WTC11 (cell line): ENCODE data around the gene RNF169. TPM values are rescaled to one million over a fixed set of nuclear protein-coding genes. Genes with fewer than 3 reads are reported as not detected.

ENCODE experiments used
- ATAC-seq: fragments of 200-7000 bp; cut with Tn5 transposase; 2 replicates; pipeline ENCODE4 v1.10.0; 2021; ENCODE audit warnings: mild to moderate bottlenecking, moderate library complexity
- CTCF ChIA-PET: fragments of 300-600 bp; sonication (Branson Sonifier 250); formaldehyde crosslinking; loops from one replicate; lab custom pipeline; 2021; ENCODE audit warnings: antibody characterized with exemption; lab: Charles Lee
- POLR2A ChIA-PET: fragments of 350-600 bp; sonication (Branson Sonifier 250); formaldehyde crosslinking; loops from one replicate; lab custom pipeline; 2021; ENCODE audit warnings: antibody characterized with exemption; lab: Charles Lee
- DNase-seq: peaks from one replicate; pipeline ENCODE4 v3.0.0; 2021; ENCODE audit warnings: low spot score
- H3K27ac Mint-ChIP-seq: 2 replicates; pipeline ENCODE4 v1.8.0; 2021; ENCODE audit warnings: mixed read lengths
- H3K27me3 Mint-ChIP-seq: 2 replicates; pipeline ENCODE4 v1.8.0; 2021; ENCODE audit warnings: low read depth, mild to moderate bottlenecking, moderate library complexity, mixed read lengths
- H3K36me3 Mint-ChIP-seq: 2 replicates; pipeline ENCODE4 v1.8.0; 2021; ENCODE audit warnings: mixed read lengths
- H3K4me1 Mint-ChIP-seq: 2 replicates; pipeline ENCODE4 v1.8.0; 2022; ENCODE audit warnings: mixed read lengths
- H3K4me3 Mint-ChIP-seq: 2 replicates; pipeline ENCODE4 v1.8.0; 2021; ENCODE audit warnings: mild to moderate bottlenecking, moderate library complexity, mixed read lengths
- H3K9me3 Mint-ChIP-seq: 2 replicates; pipeline ENCODE4 v1.8.0; 2021; ENCODE audit warnings: mixed read lengths
- ATF1 ChIP-seq: sonication (generic); formaldehyde crosslinking; IDR thresholded peaks from 2 replicates; pipeline ENCODE4 v1.8.1; 2023; ENCODE audit warnings: mild to moderate bottlenecking, moderate library complexity, missing genetic modification reagents
- CREB1 ChIP-seq: sonication (generic); formaldehyde crosslinking; IDR thresholded peaks from 2 replicates; pipeline ENCODE4 v1.8.0; 2023; ENCODE audit warnings: mild to moderate bottlenecking, missing genetic modification reagents
- ELF4 ChIP-seq: sonication (generic); formaldehyde crosslinking; IDR thresholded peaks from 2 replicates; pipeline ENCODE4 v1.8.1; 2022; ENCODE audit warnings: low read depth, mild to moderate bottlenecking, moderate library complexity, missing genetic modification reagents
- EMX1 ChIP-seq: fragments of 250-450 bp; sonication (Bioruptor Pico); IDR thresholded peaks from 2 replicates; pipeline ENCODE4 v1.8.0; 2021; ENCODE audit warnings: mild to moderate bottlenecking
- JAZF1 ChIP-seq: fragments of 250-450 bp; sonication (Bioruptor Pico); IDR thresholded peaks from 2 replicates; pipeline ENCODE4 v1.9.0; 2021; ENCODE audit warnings: moderate library complexity, mild to moderate bottlenecking, inconsistent platforms
- MXD4 ChIP-seq: fragments of 250-450 bp; sonication (Bioruptor Pico); IDR thresholded peaks from 2 replicates; pipeline ENCODE4 v1.8.0; 2021; ENCODE audit warnings: mild to moderate bottlenecking, moderate library complexity, borderline replicate concordance
- NFATC4 ChIP-seq: fragments of 250-450 bp; sonication (Bioruptor Pico); IDR thresholded peaks from 2 replicates; pipeline ENCODE4 v1.9.0; 2021; ENCODE audit warnings: mild to moderate bottlenecking
- NFE2L1 ChIP-seq: sonication (generic); formaldehyde crosslinking; IDR thresholded peaks from 2 replicates; pipeline ENCODE4 v1.8.1; 2023; ENCODE audit warnings: missing genetic modification reagents
- OVOL2 ChIP-seq: fragments of 250-450 bp; sonication (Bioruptor Pico); IDR thresholded peaks from 2 replicates; pipeline ENCODE4 v1.9.0; 2021; ENCODE audit warnings: mild to moderate bottlenecking, borderline replicate concordance
- RELA ChIP-seq: sonication (generic); formaldehyde crosslinking; IDR thresholded peaks from 2 replicates; pipeline ENCODE4 v1.8.1; 2022; ENCODE audit warnings: missing genetic modification reagents, mild to moderate bottlenecking, borderline replicate concordance
- SMAD3 ChIP-seq: sonication (generic); formaldehyde crosslinking; IDR thresholded peaks from 2 replicates; pipeline ENCODE4 v1.8.0; 2022; ENCODE audit warnings: missing genetic modification reagents, mild to moderate bottlenecking, borderline replicate concordance
- SMAD4 ChIP-seq: sonication (generic); formaldehyde crosslinking; IDR thresholded peaks from 2 replicates; pipeline ENCODE4 v1.8.0; 2022; ENCODE audit warnings: mild to moderate bottlenecking, missing genetic modification reagents
- SP1 ChIP-seq: sonication (generic); formaldehyde crosslinking; conservative IDR thresholded peaks from 2 replicates; pipeline ENCODE4 v1.8.1; 2022; ENCODE audit warnings: missing genetic modification reagents
- TCF7 ChIP-seq: sonication (generic); formaldehyde crosslinking; IDR thresholded peaks from 2 replicates; pipeline ENCODE4 v1.8.0; 2022; ENCODE audit warnings: mild to moderate bottlenecking, low read depth, missing genetic modification reagents, moderate library complexity
- ZNF219 ChIP-seq: sonication (generic); formaldehyde crosslinking; IDR thresholded peaks from 2 replicates; pipeline ENCODE4 v1.8.0; 2023; ENCODE audit warnings: missing genetic modification reagents, mild to moderate bottlenecking, borderline replicate concordance
- ZNF232 ChIP-seq: sonication (generic); formaldehyde crosslinking; IDR thresholded peaks from 2 replicates; pipeline ENCODE4 v1.8.0; 2022; ENCODE audit warnings: mild to moderate bottlenecking, missing genetic modification reagents
- ZNF416 ChIP-seq: fragments of 250-450 bp; sonication (Bioruptor Pico); IDR thresholded peaks from 2 replicates; pipeline ENCODE4 v1.9.0; 2021; ENCODE audit warnings: mild to moderate bottlenecking, inconsistent platforms
- ZNF671 ChIP-seq: fragments of 250-450 bp; sonication (Bioruptor Pico); IDR thresholded peaks from 2 replicates; pipeline ENCODE4 v1.8.0; 2021; ENCODE audit warnings: mild to moderate bottlenecking
- total RNA-seq: library from RNA; stranded (reverse); gene quantifications from 3 replicates; pipeline ENCODE4 v1.2.3, GENCODE V29; 2021
- TF ChIP-seq, protein P1 (sequence below): sonication (generic); formaldehyde crosslinking; IDR thresholded peaks from 2 replicates; pipeline ENCODE4 v1.8.0; 2023; ENCODE audit warnings: mild to moderate bottlenecking, missing genetic modification reagents
- TF ChIP-seq, protein P2 (sequence below): fragments of 250-450 bp; sonication (Bioruptor Pico); IDR thresholded peaks from 2 replicates; pipeline ENCODE4 v1.9.0; 2021; ENCODE audit warnings: moderate library complexity, mild to moderate bottlenecking, inconsistent platforms, borderline replicate concordance
- TF ChIP-seq, protein P3 (sequence below): fragments of 250-450 bp; sonication (Bioruptor Pico); IDR thresholded peaks from 2 replicates; pipeline ENCODE4 v1.9.0; 2021; ENCODE audit warnings: mild to moderate bottlenecking

Gene RNF169
- total RNA-seq, 1 experiment from 2014 or later: 13.6 TPM

DNA sequence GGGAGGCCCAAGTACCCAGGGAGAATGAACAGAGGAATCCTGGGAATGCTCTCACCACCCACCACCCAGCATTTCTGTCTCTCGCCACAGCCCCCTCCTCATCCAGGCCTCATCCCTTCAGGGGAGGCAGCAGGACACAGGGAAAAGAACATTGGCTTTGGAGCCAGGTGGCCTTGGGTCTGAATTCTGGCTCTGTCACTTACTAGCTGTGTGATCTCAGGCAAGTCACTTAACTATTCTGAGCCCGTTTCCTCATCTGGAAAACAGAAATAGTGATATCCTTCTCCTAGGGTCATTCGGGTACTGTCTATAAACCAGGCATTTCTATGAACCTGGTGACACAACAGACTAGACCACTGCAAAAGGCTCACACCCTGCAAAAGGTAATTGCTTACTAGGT is 39.5 kb upstream of the RNF169 start:
- Mint-ChIP-seq H3K27me3 (no peaks in the 10 kb centered on the region), H3K27ac (no peak overlapping the region), H3K4me3 (no peak overlapping the region), H3K4me1 (peaks cover 11% of the 10 kb centered on the region), H3K9me3 (no peaks in the 10 kb centered on the region), H3K36me3 (no peaks in the 10 kb centered on the region)
- DNase-seq (no peak), ATAC-seq (no peak)
- POLR2A ChIA-PET: no interaction called here
- CTCF ChIA-PET: interaction anchor here (1.4 kb wide), 1 partner anchor 13 kb away, joined by 3 read pairs; no protein-coding TSS in a partner anchor
- TF ChIP-seq OVOL2 (CRISPR knock-in tag) (no peak), ATF1 (CRISPR knock-in tag) (no peak), ELF4 (CRISPR knock-in tag) (no peak), ZNF671 (no peak), ZNF219 (CRISPR knock-in tag) (no peak), MXD4 (CRISPR knock-in tag) (no peak), NFATC4 (no peak)

DNA sequence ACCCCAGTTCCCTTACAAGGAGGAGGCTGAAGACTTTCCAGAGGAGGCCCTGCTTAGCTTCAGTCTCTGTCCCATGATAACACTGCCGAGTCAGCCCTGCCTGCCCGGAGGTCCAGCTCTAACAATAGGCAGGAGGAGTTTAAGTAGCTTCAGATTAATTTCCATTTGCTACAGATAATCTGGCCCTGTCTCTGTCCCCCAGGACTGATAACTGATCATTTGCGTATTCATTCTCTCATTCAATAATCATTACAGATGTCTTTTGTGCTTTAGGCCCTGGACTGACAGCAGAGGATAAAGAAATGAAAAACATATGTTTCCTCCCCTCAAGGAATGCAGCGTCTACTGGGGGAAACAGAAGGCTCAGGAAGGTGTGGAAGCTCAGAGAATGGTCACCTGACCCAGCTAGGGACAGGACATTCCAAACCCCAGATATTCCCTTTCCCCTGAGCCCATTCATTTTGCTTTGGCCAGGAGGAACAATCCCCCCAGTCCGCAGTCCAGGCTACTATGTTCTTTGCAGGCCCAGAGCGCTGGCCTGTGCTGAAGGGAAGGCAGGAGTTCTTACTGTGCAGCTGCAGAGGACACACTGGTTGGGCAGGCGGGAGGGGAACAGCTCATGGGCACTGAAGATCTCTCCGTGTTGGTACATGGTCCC is 38.2 kb upstream of the RNF169 start:
- H3K27me3 Mint-ChIP-seq: no peaks in the 10 kb centered on the region
- no peak overlapping the region for H3K4me3 Mint-ChIP-seq
- no peak for TF ChIP-seq EMX1 (CRISPR knock-in tag)
- no peak for TF ChIP-seq NFE2L1 (CRISPR knock-in tag)
- TF ChIP-seq, protein P1, sequence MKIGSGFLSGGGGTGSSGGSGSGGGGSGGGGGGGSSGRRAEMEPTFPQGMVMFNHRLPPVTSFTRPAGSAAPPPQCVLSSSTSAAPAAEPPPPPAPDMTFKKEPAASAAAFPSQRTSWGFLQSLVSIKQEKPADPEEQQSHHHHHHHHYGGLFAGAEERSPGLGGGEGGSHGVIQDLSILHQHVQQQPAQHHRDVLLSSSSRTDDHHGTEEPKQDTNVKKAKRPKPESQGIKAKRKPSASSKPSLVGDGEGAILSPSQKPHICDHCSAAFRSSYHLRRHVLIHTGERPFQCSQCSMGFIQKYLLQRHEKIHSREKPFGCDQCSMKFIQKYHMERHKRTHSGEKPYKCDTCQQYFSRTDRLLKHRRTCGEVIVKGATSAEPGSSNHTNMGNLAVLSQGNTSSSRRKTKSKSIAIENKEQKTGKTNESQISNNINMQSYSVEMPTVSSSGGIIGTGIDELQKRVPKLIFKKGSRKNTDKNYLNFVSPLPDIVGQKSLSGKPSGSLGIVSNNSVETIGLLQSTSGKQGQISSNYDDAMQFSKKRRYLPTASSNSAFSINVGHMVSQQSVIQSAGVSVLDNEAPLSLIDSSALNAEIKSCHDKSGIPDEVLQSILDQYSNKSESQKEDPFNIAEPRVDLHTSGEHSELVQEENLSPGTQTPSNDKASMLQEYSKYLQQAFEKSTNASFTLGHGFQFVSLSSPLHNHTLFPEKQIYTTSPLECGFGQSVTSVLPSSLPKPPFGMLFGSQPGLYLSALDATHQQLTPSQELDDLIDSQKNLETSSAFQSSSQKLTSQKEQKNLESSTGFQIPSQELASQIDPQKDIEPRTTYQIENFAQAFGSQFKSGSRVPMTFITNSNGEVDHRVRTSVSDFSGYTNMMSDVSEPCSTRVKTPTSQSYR (CRISPR knock-in tag): no peak
- TF ChIP-seq ZNF416 (CRISPR knock-in tag): no peak
- no peak for TF ChIP-seq SP1 (CRISPR knock-in tag)
- TF ChIP-seq CREB1 (CRISPR knock-in tag): no peak
- TF ChIP-seq RELA (CRISPR knock-in tag): no peak
- TF ChIP-seq SMAD3: no peak
- TF ChIP-seq, protein P2, sequence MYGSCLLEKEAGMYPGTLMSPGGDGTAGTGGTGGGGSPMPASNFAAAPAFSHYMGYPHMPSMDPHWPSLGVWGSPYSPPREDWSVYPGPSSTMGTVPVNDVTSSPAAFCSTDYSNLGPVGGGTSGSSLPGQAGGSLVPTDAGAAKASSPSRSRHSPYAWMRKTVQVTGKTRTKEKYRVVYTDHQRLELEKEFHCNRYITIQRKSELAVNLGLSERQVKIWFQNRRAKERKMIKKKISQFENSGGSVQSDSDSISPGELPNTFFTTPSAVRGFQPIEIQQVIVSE (CRISPR knock-in tag): no peak
- TF ChIP-seq TCF7 (CRISPR knock-in tag): no peak
- TF ChIP-seq, protein P3, sequence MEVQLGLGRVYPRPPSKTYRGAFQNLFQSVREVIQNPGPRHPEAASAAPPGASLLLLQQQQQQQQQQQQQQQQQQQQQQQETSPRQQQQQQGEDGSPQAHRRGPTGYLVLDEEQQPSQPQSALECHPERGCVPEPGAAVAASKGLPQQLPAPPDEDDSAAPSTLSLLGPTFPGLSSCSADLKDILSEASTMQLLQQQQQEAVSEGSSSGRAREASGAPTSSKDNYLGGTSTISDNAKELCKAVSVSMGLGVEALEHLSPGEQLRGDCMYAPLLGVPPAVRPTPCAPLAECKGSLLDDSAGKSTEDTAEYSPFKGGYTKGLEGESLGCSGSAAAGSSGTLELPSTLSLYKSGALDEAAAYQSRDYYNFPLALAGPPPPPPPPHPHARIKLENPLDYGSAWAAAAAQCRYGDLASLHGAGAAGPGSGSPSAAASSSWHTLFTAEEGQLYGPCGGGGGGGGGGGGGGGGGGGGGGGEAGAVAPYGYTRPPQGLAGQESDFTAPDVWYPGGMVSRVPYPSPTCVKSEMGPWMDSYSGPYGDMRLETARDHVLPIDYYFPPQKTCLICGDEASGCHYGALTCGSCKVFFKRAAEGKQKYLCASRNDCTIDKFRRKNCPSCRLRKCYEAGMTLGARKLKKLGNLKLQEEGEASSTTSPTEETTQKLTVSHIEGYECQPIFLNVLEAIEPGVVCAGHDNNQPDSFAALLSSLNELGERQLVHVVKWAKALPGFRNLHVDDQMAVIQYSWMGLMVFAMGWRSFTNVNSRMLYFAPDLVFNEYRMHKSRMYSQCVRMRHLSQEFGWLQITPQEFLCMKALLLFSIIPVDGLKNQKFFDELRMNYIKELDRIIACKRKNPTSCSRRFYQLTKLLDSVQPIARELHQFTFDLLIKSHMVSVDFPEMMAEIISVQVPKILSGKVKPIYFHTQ: no peak
- no peak for TF ChIP-seq ZNF232 (CRISPR knock-in tag)
- no peak for TF ChIP-seq JAZF1
- no peak for TF ChIP-seq SMAD4 (CRISPR knock-in tag)
- H3K27ac Mint-ChIP-seq: peak overlapping the region; percentile 26; the same call in 1 of the 2 replicates
- H3K4me1 Mint-ChIP-seq: peaks cover 11% of the 10 kb centered on the region
- H3K36me3 Mint-ChIP-seq: no peaks in the 10 kb centered on the region
- DNase-seq (no peak), ATAC-seq (peak; percentile 58)
- no peaks in the 10 kb centered on the region for H3K9me3 Mint-ChIP-seq
- ChIA-PET CTCF (interaction anchor here (0.7 to 2.3 kb wide), 11 partner anchors 9 to 389 kb away, joined by 3 to 43 read pairs (median 6); partner anchors contain the start of gene RNF169), POLR2A (interaction anchor here (0.5 to 1.4 kb wide), 2 partner anchors 10 to 14 kb away, joined by 3 to 4 read pairs; no protein-coding TSS in a partner anchor)
